OCI-M2 (cell line): Measurements from ENCODE around the gene PHPT1.
"Not testable (repeated sequence)": the region's sequence is repeated elsewhere in the genome, so short reads cannot be mapped to it uniquely, and the experiment has no call there.

Source experiments
- DNase-seq: peaks from one replicate; lab custom pipeline; 2025; ENCODE audit not compliant: unreplicated experiment; lab: John Stamatoyannopoulos, UW

PHPT1 gene

GRCh38 chr9:136837146-136837855 lies 11.9 kb upstream of the PHPT1 start:
- DNase-seq, result no peak

DNA sequence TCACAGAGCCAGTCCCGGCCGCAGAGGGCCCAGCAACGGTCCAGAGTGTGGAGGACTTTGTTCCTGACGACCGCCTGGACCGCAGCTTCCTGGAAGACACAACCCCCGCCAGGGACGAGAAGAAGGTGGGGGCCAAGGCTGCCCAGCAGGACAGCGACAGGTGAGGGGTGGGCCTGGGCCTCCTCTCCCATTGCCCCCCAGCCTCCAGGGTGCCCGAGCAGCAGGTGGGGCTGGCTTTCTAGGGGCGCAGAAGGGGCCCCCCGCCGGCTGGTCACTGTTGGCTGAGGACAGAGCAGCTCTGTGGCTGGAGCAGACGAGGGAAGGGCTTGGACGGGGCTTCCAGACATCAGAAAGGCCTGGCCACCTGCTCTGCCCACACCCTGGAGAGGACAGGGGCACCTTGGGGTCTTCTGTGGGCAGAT lies 11.3 kb upstream of the PHPT1 start:
- not testable (repeated sequence) for DNase-seq

DNA sequence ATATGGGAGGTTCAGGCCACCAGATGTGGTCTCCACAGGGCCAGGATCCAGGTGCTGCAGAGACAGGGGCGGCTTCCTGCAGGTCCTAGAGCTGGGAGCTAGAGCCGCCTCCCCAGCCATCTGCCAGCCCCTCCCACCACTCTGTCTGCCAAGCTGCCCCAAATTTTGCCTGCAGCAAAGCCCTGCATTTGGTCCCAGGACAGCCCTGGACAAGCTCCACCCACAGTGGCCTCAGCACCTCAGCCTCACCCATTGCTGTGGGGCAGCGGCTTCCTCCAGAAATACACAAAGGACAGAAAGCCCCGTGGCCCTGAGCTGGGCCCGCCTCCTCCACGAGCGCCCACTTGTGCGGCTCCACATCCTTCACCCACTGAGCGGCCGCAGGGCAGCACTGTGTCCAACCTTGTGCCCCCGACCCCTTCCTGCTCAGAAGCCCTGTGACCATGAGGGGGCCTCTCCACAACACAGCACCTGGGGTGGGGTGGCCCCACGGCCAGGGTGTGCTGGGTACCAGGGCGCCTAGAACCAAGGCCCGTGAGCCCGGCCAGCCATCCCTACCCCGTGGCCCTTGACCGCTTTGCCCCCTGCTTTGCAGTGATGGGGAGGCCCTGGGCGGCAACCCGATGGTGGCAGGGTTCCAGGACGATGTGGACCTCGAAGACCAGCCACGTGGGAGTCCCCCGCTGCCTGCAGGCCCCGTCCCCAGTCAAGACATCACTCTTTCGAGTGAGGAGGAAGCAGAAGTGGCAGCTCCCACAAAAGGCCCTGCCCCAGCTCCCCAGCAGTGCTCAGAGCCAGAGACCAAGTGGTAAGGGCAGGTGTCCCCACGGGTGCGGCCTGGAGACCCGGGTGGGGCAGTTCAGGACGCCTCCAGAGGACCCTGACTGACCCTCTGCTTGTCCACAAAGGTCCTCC lies 10.6 kb upstream of the PHPT1 start:
- DNase-seq, result no peak

- no peak for DNase-seq
Observed at GRCh38 chr9:136839229-136840139, 9.7 kb upstream of the PHPT1 start.

DNA sequence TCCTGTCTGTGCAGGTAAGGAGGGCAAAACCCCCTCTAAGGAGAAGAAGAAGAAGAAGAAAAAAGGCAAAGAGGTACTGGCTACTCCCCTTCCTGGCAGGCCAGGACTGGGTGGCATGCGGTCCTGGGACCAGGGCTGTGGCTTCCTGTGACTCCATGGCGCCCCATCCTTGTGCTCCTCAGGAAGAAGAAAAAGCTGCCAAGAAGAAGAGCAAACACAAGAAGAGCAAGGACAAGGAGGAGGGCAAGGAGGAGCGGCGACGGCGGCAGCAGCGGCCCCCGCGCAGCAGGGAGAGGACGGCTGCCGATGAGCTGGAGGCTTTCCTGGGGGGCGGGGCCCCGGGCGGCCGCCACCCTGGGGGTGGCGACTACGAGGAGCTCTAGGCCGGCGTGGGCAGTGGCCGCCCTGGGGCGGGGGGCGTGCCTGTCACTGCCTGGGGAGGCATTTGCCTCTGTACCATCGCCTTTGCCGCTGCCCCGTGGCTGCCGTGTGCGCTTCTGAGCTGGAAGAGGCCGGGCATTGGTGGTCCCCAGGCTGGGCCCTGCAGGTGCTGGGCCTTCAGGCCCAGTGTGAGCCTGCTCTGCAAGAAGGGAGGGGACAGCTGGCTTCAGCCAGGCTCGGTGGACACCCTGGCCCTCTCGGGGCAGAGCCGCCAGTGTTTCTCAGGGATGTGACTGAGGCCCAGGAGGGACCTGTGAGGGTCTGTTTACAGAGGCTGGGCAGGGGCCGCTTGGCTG lies 8.9 kb upstream of the PHPT1 start:
- no peak for DNase-seq

DNA sequence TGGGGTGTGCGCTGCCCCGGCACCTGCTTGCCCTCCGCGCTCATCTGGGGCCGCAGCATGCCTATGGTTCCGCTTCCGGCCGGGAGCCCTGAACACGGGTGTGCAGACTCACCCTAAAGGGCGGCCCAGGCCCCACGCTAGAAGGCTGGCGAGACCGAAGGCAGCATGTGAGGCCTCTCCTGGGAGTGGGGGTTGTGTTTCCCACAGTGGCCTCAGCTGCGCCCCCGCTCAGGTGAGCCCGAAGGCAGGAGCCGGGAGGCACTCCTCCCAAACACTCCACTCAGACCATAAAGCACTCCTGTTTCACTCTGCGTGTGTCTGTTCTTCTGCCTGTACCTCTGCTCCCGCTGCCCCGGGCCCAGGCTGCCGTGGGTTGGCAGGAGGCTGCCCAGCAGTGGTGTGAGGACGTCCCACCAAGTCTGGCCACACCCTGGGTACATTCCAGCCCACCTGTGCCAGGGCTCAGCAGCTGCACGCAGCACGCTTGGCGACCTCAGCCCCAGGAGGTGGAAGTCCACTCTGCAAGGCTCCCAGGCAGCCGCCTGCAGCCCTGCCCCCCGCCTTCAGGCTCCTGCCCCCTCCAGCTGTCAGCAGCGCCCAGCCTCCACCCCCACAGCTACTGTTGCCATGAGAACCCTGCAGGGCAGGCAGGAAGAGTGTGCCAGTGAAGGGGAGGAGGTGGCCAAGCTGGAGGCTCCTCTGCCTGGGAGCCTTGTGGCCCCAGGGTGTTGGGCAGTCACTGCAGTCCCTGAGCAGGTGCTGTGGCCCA lies 8.1 kb upstream of the PHPT1 start:
- no peak for DNase-seq

DNA sequence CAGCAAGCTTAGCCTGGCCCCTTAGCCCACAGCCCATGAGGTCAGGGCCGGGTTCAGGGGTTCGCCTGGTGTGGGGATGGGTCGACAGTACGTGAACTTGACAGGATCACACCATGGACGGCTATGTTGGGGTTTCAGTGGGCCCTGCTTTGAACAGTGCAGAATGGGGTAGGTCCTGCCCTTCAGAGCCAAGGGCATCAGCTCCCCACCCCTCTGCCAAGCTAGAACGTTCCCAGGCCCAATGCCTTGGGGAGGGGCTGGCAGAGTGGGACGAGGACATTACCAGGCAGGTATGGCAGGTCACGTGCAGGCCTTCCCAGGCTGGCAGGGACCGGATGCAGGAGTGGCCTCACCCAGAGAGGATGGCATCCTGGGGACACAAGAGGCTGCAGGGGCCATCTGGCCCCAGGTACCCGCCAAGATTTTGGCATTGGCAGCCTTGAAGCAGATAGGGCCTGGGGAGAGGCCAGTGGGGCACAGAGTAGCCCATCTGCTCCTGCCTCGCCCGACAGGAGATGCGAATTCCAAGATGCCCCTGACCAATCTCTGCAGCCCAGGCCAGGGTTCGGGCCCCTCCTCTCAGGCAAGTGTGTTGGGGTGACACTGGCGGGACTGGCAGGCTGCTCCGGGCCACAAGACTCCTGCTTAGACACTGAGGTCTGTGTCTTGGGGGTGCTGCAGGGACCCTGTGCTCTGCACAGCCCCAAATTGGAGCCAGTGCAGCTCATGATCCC lies 7.4 kb upstream of the PHPT1 start:
- not testable (repeated sequence) for DNase-seq

DNA sequence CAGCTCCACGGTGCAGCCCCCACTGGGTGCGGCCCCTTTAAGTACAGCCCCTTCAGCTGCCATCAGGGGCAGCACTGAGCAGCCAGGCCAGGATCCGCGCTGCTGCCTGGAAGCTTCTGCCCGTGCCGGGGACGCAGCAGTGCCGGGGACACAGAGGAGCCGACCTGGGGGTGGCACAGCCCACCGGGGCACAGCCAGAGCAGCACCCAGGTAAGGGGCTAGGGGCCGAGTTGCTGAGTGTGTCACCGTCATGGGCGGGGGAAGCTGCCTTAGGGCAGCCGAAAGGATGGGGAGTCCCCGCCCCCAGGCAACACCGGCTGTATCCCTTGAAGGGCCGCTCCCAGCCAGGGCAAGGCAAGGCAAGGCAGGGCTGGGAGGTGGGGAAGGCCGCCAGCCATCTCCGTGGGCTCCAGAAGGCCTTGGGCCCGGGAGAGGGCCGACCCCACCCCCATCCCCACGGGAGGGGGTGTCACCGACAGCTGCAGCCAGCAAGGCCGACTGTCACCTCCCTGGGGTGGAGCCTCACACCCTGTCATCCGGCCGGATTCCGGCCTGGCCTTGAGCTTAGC lies 6.7 kb upstream of the PHPT1 start, which contains the start of gene AJM1:
AJM1 (plus strand) TSS at position 99 of the 569 bp plus-strand sequence. CDS start 1,937 bp downstream, outside the sequence.
- not testable (repeated sequence) for DNase-seq

DNA sequence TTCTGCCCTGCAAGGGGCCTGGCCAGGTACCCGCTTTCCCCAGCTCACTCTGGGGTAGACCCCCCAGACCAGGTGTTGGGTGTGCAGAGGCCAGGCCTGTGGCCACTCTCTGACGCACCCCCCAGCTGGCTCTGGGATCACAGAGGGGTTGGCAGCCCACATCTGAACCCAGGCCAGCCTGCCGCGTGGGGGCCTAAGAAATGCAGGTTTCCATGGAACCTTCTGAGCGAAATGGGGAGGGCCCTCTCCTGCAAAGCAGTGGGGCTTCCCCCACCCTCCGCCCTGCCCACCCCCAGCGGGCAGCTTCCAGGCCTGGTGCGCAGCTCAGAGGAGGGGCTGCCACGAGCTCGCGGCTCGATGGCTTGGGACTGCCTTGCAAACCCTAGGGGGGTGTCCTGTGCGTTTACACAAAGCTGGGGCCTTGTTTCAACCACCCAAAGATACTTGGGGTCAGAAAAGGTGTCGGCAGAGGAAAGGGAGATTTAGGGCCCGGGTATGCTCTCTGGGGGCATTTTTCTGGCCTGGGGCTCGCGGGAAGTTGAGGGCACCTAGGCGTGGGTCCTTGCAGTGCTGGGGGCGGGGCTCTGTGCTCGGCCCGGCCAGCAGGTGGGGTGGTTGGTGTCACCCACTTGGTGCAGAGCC lies 5.9 kb upstream of the PHPT1 start:
- DNase-seq, result not testable (repeated sequence)

DNA sequence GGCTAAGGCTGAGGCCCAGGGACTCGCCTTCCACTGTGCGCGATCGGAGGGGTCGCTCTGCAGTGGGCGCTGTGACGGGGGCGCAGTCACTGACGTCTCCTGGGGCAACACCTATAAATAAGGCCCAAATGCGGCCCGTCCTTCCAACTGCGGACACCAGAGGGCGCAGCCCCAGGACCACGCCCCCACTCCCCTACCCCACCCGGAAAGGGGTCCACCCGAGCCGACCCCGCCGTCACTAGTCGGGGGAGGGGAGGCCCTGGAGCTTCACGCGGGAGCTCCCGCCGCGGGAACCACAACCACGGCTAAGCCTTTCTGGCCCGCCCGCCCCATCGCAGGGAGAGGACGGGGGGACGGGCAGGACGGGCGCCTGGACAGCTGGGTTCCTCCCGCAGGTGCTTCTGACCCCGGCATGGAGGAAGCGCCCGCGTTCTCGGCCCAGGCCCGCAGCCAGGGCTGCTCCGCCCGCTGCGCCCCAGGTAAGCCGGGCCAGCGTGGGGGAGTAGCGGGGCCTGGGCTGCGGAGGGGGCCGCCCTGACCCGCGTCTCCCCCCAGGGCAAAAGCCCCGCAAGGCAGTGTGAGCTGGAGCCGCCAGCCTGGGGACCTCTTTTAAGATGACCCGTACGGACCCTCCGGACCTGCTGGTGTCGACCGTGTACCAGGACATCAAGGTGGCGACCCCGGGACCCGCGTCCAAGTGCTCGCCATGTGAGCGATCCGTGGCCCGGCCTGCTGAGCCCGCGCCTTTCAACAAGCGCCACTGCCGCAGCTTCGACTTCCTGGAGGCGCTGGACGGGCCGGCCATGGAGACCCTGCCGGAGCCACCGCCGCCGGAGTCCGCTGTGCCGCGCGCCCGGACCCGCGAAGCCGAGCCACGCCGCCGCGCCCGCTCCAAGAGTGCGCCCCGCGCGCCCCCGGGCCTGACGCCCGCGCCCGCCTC lies 5.1 kb upstream of the PHPT1 start:
- DNase-seq, result not testable (repeated sequence)

- DNase-seq, result no peak
Observed at GRCh38 chr9:136844761-136845464, 4.3 kb upstream of the PHPT1 start.

DNA sequence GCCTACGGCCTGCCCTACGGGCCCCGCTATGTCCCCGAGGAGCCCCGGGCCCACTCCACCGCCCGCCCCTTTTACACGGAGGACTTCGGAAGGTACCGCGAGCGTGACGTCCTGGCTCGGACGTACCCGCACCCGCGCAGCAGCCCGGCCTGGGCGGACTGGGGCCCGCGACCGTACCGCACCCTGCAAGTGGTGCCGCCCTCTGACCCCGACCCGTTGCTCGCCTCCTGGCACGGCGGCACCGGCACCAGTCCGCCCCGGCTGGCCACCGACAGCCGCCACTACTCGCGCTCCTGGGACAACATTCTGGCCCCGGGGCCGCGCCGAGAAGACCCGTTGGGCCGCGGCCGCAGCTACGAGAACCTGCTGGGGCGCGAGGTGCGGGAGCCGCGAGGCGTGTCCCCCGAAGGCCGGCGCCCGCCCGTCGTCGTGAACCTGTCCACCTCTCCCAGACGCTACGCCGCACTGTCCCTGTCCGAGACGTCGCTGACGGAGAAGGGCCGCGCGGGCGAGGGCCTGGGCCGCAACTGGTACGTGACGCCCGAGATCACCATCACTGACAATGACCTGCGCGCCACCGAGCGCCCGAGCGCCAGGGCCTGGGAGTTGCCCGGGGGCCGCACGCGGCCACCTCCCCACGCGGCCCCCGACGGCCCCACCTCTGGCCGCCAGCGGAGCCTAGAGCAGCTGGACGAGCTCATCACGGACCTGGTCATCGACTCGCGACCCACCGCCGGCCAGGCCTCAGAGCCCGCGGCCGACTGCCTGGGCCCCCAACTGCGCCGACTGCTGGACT lies 3.5 kb upstream of the PHPT1 start:
- no peak for DNase-seq

DNA sequence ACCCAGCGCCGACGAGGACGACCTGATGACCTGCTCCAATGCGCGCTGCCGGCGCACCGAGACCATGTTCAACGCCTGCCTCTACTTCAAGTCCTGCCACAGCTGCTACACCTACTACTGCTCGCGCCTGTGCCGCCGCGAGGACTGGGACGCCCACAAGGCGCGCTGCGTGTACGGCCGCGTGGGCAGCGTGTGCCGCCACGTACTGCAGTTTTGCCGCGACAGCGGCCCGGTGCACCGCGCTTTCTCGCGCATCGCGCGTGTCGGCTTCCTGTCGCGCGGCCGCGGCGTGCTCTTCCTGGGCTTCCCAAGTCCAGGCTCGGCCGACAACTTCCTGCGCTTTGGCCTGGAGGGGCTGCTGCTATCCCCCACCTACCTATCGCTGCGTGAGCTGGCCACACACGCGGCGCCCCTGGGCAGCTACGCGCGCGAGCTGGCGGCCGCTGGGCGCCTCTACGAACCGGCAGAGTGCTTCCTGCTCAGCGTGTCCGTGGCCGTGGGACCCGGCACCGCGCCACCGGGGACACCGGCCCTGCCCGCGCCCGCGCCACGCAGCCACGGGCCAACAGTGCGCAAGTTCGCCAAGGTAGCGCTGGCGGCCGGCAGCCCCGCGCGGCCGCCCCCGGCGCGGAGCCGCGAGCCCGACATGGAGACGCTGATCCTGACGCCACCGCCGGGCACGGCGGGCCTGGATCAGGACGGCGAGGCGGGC lies 2.7 kb upstream of the PHPT1 start:
- no peak for DNase-seq

GRCh38 chr9:136847088-136847825 lies 2.0 kb upstream of the PHPT1 start:
- DNase-seq, result no peak
